Sigmoid colon (tissue), 4 donors: ENCODE measurements around the gene ASB7.

Experiments
- CTCF ChIP-seq, 4 experiments: fragments of 450-650 bp in 3 of 4; fragments of 200-600 bp in 1 of 4; IDR thresholded peaks; one replicate each; pipeline ENCODE4 v1.5.1; 2016 to 2019; ENCODE audit warnings: antibody characterized with exemption in 4 of 4, mild to moderate bottlenecking in 3 of 4, moderate library complexity in 2 of 4
- POLR2AphosphoS5 ChIP-seq, 4 donors: sonication (generic); formaldehyde crosslinking; IDR thresholded peaks; one replicate each; pipeline ENCODE4 v1.6.1; 2017; ENCODE audit warnings: antibody characterized with exemption in 4 of 4

DNA sequence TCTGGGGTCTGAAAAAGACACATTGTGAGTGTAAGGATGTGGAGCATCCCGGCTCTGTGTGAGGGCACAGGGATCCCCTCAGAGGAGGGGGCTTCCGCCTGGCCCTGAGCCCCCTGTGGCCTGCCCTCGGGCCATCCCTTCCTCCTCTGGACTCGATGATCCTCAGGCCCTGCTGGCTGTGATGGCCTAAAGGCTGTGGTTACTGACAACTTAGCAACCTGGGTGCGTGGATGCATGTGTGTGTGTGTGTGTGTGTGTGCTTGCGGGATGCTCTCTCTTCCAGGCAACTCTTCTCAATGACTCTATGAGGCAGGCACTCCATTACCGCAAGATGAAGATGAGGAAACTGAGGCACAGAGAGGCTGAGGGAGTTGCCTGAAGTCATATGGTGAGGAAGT, 66.0 kb downstream of the ASB7 start:
- TF ChIP-seq CTCF (IDR thresholded peaks at IDR 0.05) (no peak), POLR2AphosphoS5 (IDR thresholded peaks at IDR 0.05) (no peak)
